CD4-positive, alpha-beta T cell (primary cell): ENCODE data around the gene BCAR3. TPM values are rescaled to one million over a fixed set of nuclear protein-coding genes. Genes with fewer than 3 reads are reported as not detected.

Experiments used
- ATAC-seq: fragments of 200-7000 bp; cut with Tn5 transposase; one replicate; pipeline ENCODE4 v1.10.0; 2022; ENCODE audit warnings: mild to moderate bottlenecking; ENCODE audit not compliant: poor library complexity
- CTCF ChIA-PET: fragments of 350-600 bp; sonication (Branson Sonifier 250); formaldehyde crosslinking; loops from one replicate; lab custom pipeline; 2021; ENCODE audit warnings: antibody characterized with exemption, inconsistent platforms; lab: Charles Lee
- POLR2A ChIA-PET: fragments of 350-600 bp; sonication (Branson Sonifier 250); formaldehyde crosslinking; loops from one replicate; lab custom pipeline; 2021; ENCODE audit warnings: antibody characterized with exemption, inconsistent platforms; lab: Charles Lee
- DNase-seq, 14 experiments: peaks; one replicate each; pipeline ENCODE4 v3.0.0-alpha.2; 2013 to 2020; ENCODE audit warnings: mixed read lengths in 2 of 14
- H3K27ac ChIP-seq, 2 donors: one replicate each; pipeline versions ENCODE4 v1.5.1 to v1.7.0; 2013; ENCODE audit warnings: low read length in 2 of 2, low read depth in 1 of 2, mild to moderate bottlenecking in 1 of 2
- H3K27me3 ChIP-seq, 2 experiments: 1 replicate in 1 of 2; 2 replicates in 1 of 2; pipeline versions ENCODE4 v1.6.1 to v1.7.0; 2013; ENCODE audit warnings: low read length in 2 of 2, control low read depth in 1 of 2, mild to moderate bottlenecking in 1 of 2, moderate library complexity in 1 of 2; ENCODE audit not compliant: insufficient read depth in 2 of 2, control insufficient read depth in 1 of 2
- H3K36me3 ChIP-seq: one replicate; pipeline ENCODE4 v1.6.1; 2013; ENCODE audit warnings: low read length, control low read depth; ENCODE audit not compliant: insufficient read depth
- H3K4me1 ChIP-seq: one replicate; pipeline ENCODE4 v1.6.1; 2013; ENCODE audit warnings: low read length, control low read depth; ENCODE audit not compliant: insufficient read depth
- H3K4me3 ChIP-seq: one replicate; pipeline ENCODE4 v1.5.1; 2013; ENCODE audit warnings: mild to moderate bottlenecking, low read length, moderate library complexity
- H3K9me3 ChIP-seq, 2 experiments: 1 replicate in 1 of 2; 2 replicates in 1 of 2; pipeline versions ENCODE4 v1.6.1 to v1.7.0; 2013; ENCODE audit warnings: low read length in 2 of 2, mild to moderate bottlenecking in 2 of 2, control low read depth in 1 of 2, moderate library complexity in 1 of 2; ENCODE audit not compliant: control insufficient read depth in 1 of 2, insufficient read depth in 1 of 2
- H3K27ac Mint-ChIP-seq: one replicate; pipeline ENCODE4 v1.8.0; 2020; ENCODE audit warnings: mixed read lengths
- H3K27me3 Mint-ChIP-seq: one replicate; pipeline ENCODE4 v1.8.0; 2021; ENCODE audit warnings: mixed read lengths
- H3K36me3 Mint-ChIP-seq: one replicate; pipeline ENCODE4 v1.8.0; 2021; ENCODE audit warnings: low read depth, mixed read lengths
- H3K4me1 Mint-ChIP-seq: one replicate; pipeline ENCODE4 v1.8.0; 2021; ENCODE audit warnings: low read depth, mixed read lengths
- H3K4me3 Mint-ChIP-seq: one replicate; pipeline ENCODE4 v1.8.0; 2020; ENCODE audit warnings: mild to moderate bottlenecking, mixed read lengths
- H3K9me3 Mint-ChIP-seq: one replicate; pipeline ENCODE4 v1.8.0; 2020; ENCODE audit warnings: mixed read lengths
- intact Hi-C, 2 experiments: fragments of 100-400 bp; cut with DNase I in 1 of 2; cut with micrococcal nuclease in 1 of 2; formaldehyde crosslinking; loops; one replicate each; pipeline versions ENCODE4 v1.15.1 to v1.9.0; 2023 to 2025; cut with DNase I, micrococcal nuclease
- total RNA-seq, 174 experiments: library from RNA in 2 of 174; stranded (reverse) in 2 of 174; gene quantifications; one replicate each; pipeline ENCODE4 v1.2.3 and lab custom pipeline; 2021 to 2026
- TF ChIP-seq, protein P1 (sequence below): fragments of 200-600 bp; IDR thresholded peaks from one replicate; pipeline ENCODE4 v1.8.0; 2022; ENCODE audit warnings: antibody characterized with exemption, mild to moderate bottlenecking

The BCAR3 gene
- total RNA-seq, 2 experiments from 2014 or later, result 0.47 to 0.92 TPM

DNA sequence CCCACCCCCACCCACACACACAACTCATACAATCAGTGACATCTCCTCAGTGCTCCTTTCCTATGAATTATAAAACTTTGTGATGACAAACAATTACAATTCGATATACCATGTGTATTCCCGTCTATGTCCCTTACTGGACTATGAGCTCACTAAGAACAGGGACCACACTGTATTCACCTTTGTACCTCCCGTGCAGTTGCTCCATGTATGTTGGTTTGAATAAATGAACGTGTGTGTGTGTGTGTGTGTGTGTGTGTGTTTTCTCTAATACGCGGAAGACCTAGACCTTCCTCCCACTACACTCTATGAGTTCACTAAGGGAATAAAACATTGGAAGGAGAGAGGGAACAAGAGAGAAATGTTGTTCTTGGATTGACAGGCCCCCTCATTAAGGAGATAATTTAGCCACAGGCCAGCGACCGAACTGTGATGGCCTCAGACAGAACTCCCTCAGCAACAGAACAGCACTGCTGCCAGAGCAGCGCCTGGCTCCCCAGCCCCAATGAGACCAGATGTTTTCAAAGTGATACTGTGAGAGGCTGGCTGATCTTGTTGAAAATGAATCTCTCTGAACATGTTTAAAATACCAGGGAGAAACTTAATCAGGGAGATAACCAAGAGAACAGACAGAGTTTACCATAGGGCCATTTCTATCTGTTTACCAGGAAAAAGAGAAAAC is 21.7 kb downstream of the BCAR3 start:
- Histone ChIP-seq H3K36me3 (no peaks in the 10 kb centered on the region), H3K4me1 (no peaks in the 10 kb centered on the region), H3K4me3 (no peak overlapping the region), H3K27me3 (no peaks in the 10 kb centered on the region), H3K27ac (no peak overlapping the region), H3K9me3 (no peaks in the 10 kb centered on the region)
- Mint-ChIP-seq H3K27ac (no peak overlapping the region), H3K4me1 (no peaks in the 10 kb centered on the region), H3K4me3 (no peak overlapping the region), H3K27me3 (no peaks in the 10 kb centered on the region), H3K36me3 (no peaks in the 10 kb centered on the region), H3K9me3 (no peaks in the 10 kb centered on the region)
- CTCF ChIA-PET, result no interaction called here
- ATAC-seq (no peak), DNase-seq (no peak)
- POLR2A ChIA-PET, result no interaction called here
- TF ChIP-seq, protein P1, sequence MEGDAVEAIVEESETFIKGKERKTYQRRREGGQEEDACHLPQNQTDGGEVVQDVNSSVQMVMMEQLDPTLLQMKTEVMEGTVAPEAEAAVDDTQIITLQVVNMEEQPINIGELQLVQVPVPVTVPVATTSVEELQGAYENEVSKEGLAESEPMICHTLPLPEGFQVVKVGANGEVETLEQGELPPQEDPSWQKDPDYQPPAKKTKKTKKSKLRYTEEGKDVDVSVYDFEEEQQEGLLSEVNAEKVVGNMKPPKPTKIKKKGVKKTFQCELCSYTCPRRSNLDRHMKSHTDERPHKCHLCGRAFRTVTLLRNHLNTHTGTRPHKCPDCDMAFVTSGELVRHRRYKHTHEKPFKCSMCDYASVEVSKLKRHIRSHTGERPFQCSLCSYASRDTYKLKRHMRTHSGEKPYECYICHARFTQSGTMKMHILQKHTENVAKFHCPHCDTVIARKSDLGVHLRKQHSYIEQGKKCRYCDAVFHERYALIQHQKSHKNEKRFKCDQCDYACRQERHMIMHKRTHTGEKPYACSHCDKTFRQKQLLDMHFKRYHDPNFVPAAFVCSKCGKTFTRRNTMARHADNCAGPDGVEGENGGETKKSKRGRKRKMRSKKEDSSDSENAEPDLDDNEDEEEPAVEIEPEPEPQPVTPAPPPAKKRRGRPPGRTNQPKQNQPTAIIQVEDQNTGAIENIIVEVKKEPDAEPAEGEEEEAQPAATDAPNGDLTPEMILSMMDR, result no peak
- intact Hi-C loops, result no loop called here

DNA sequence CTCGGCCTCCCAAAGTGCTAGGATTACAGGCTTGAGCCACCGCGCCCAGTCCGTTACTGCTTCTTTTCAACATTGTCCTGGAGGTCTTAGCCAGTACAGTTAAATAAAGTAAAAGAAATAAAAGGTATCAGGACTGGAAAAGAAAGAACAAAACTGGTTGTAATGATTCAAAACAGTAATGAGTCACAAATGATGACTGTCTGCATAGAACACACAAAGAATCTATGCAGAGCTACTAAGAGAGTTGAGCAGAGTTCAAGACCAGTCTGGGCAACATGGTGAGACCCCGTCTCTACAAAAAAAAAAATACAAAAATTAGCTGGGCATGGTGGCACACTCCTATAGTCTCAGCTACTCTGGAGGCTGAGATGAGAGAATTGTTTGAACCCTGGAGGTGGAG is 23.4 kb downstream of the BCAR3 start:
- Mint-ChIP-seq H3K4me3 (no peak overlapping the region), H3K9me3 (no peaks in the 10 kb centered on the region), H3K4me1 (no peaks in the 10 kb centered on the region), H3K27ac (no peak overlapping the region), H3K36me3 (no peaks in the 10 kb centered on the region), H3K27me3 (no peaks in the 10 kb centered on the region)
- H3K36me3 ChIP-seq, result no peaks in the 10 kb centered on the region
- no peak for DNase-seq
- TF ChIP-seq, protein P1, result no peak
- no peaks in the 10 kb centered on the region for H3K4me1 ChIP-seq
- H3K9me3 ChIP-seq, result no peaks in the 10 kb centered on the region
- POLR2A ChIA-PET, result no interaction called here
- H3K4me3 ChIP-seq, result no peak overlapping the region
- no peak overlapping the region for H3K27ac ChIP-seq
- no peaks in the 10 kb centered on the region for H3K27me3 ChIP-seq
- CTCF ChIA-PET, result no interaction called here
- ATAC-seq, result no peak
- intact Hi-C loops, result no loop called here

DNA sequence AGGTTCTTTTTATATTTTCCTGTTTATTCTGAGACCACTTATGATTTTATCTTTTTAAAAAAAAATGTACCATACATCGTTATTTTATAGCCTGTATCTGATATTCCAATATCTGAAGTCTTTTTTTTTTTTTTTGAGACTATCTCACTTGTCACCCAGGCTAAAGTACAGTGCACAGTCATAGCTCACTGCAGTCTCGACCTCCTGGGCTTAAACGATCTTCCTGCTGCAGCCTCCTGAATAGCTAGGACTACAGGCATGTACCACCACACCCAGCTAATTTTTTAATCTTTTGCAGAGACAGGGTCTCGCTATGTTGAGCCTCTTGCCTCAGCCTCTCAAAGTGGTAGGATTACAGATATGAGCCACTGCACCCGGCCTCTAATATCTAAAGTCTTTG is 25.1 kb downstream of the BCAR3 start:
- ChIA-PET CTCF (no interaction called here), POLR2A (no interaction called here)
- Histone ChIP-seq H3K27me3 (no peaks in the 10 kb centered on the region), H3K4me1 (no peaks in the 10 kb centered on the region), H3K9me3 (no peaks in the 10 kb centered on the region), H3K27ac (no peak overlapping the region), H3K4me3 (no peak overlapping the region), H3K36me3 (no peaks in the 10 kb centered on the region)
- Mint-ChIP-seq H3K27me3 (no peaks in the 10 kb centered on the region), H3K27ac (no peak overlapping the region), H3K4me1 (no peaks in the 10 kb centered on the region), H3K4me3 (no peak overlapping the region), H3K9me3 (no peaks in the 10 kb centered on the region), H3K36me3 (no peaks in the 10 kb centered on the region)
- ATAC-seq (no peak), DNase-seq (no peak)
- TF ChIP-seq, protein P1, result no peak
- intact Hi-C loops, result no loop called here
